LoVo (cell line): ENCODE measurements around the gene AMDHD2.
A peak's percentile ranks its signal among the peaks of the same experiment; 100 is the strongest.
"Not testable (repeated sequence)": the region's sequence is repeated elsewhere in the genome, so short reads cannot be mapped to it uniquely, and the experiment has no call there.

ENCODE experiments used
- DNase-seq: peaks from one replicate; pipeline ENCODE4 v3.0.0-alpha.2; 2016; ENCODE audit warnings: low spot score

AMDHD2 gene

GRCh38 chr16:2520097-2520783 lies at the start of gene AMDHD2:
Gene AMDHD2 (plus strand): TSS chr16:2520371. CDS start chr16:2520459, 88 bp downstream.
- DNase-seq = peak; percentile 86

GRCh38 chr16:2470603-2471015 lies 49.6 kb upstream of the AMDHD2 start:
- no peak for DNase-seq

- DNase-seq = no peak
Observed at GRCh38 chr16:2471016-2471652, 49.0 kb upstream of the AMDHD2 start, which contains the start of gene NTN3. Gene NTN3 (plus strand): TSS chr16:2471297. CDS start chr16:2471702, 405 bp downstream.

- no peak for DNase-seq
Observed at GRCh38 chr16:2471653-2472487, 48.3 kb upstream of the AMDHD2 start.

- no peak for DNase-seq
Observed at GRCh38 chr16:2472488-2472864, 47.7 kb upstream of the AMDHD2 start.

- no peak for DNase-seq
Observed at GRCh38 chr16:2472885-2473445, 47.2 kb upstream of the AMDHD2 start.

- DNase-seq = no peak
Observed at GRCh38 chr16:2473446-2473926, 46.7 kb upstream of the AMDHD2 start.

GRCh38 chr16:2473999-2474876 lies 45.9 kb upstream of the AMDHD2 start:
- DNase-seq = peak; percentile 70

- DNase-seq = peak; percentile 84
Observed at GRCh38 chr16:2474877-2475412, 45.2 kb upstream of the AMDHD2 start, which contains the start of gene TBC1D24. Gene TBC1D24 (plus strand): TSS chr16:2475127. CDS start chr16:2496149, 21,022 bp downstream.

- peak; percentile 32 for DNase-seq
Observed at GRCh38 chr16:2475413-2476344, 44.5 kb upstream of the AMDHD2 start.

- DNase-seq = no peak
Observed at GRCh38 chr16:2476345-2476720, 43.8 kb upstream of the AMDHD2 start.

- no peak for DNase-seq
Observed at GRCh38 chr16:2476741-2477140, 43.4 kb upstream of the AMDHD2 start.

GRCh38 chr16:2477327-2477726 lies 42.8 kb upstream of the AMDHD2 start:
- no peak for DNase-seq

GRCh38 chr16:2478279-2478678 lies 41.9 kb upstream of the AMDHD2 start:
- no peak for DNase-seq

- not testable (repeated sequence) for DNase-seq
Observed at GRCh38 chr16:2479996-2480395, 40.2 kb upstream of the AMDHD2 start.

- no peak for DNase-seq
Observed at GRCh38 chr16:2480948-2481347, 39.2 kb upstream of the AMDHD2 start.

- no peak for DNase-seq
Observed at GRCh38 chr16:2481676-2482075, 38.5 kb upstream of the AMDHD2 start.

- DNase-seq = no peak
Observed at GRCh38 chr16:2482249-2482648, 37.9 kb upstream of the AMDHD2 start.

- no peak for DNase-seq
Observed at GRCh38 chr16:2482708-2483534, 37.2 kb upstream of the AMDHD2 start.
